Spleen (tissue), 11 donors: ENCODE results near the gene OTUD3. TPM values are rescaled to one million over a fixed set of nuclear protein-coding genes. Genes with fewer than 3 reads are reported as not detected.

Source experiments
- DNase-seq: peaks from one replicate; pipeline ENCODE4 v3.0.0-alpha.2; 2020
- H3K27ac ChIP-seq, 8 donors: fragments of 200-600 bp; sonication (generic) in 7 of 8; 1 replicate in 4 of 8; 2 replicates in 4 of 8; pipeline versions ENCODE4 v1.5.0 to v1.8.0; 2016 to 2021; ENCODE audit warnings: inconsistent platforms in 4 of 8, mild to moderate bottlenecking in 4 of 8, moderate library complexity in 1 of 8
- H3K27me3 ChIP-seq, 7 donors: fragments of 200-600 bp; sonication (generic) in 6 of 7; replicated peaks in 1 of 7; 1 replicate in 4 of 7; 2 replicates in 3 of 7; pipeline versions ENCODE4 v1.5.0 to v1.8.0; 2016 to 2021; ENCODE audit warnings: inconsistent platforms in 3 of 7, mild to moderate bottlenecking in 1 of 7
- H3K36me3 ChIP-seq, 6 donors: fragments of 200-600 bp; sonication (generic) in 5 of 6; 1 replicate in 4 of 6; 2 replicates in 2 of 6; pipeline versions ENCODE4 v1.5.0 to v1.8.0; 2016 to 2021; ENCODE audit warnings: inconsistent platforms in 2 of 6
- H3K4me1 ChIP-seq, 6 donors: fragments of 200-600 bp; sonication (generic) in 5 of 6; 1 replicate in 3 of 6; 2 replicates in 3 of 6; pipeline versions ENCODE4 v1.5.0 to v1.8.0; 2016 to 2021; ENCODE audit warnings: inconsistent platforms in 3 of 6
- H3K4me3 ChIP-seq, 8 donors: fragments of 200-600 bp; sonication (generic) in 7 of 8; 1 replicate in 4 of 8; 2 replicates in 4 of 8; pipeline versions ENCODE4 v1.5.0 to v1.8.0; 2016 to 2021; ENCODE audit warnings: inconsistent platforms in 4 of 8, mild to moderate bottlenecking in 4 of 8, moderate library complexity in 2 of 8
- H3K9me3 ChIP-seq, 8 donors: fragments of 200-600 bp; sonication (generic) in 7 of 8; 1 replicate in 4 of 8; 2 replicates in 4 of 8; pipeline versions ENCODE4 v1.5.0 to v1.8.0; 2016 to 2021; ENCODE audit warnings: inconsistent platforms in 4 of 8
- CTCF ChIP-seq, 11 experiments: fragments of 200-600 bp in 7 of 11; fragments of 450-650 bp in 4 of 11; sonication (generic) in 4 of 11; IDR thresholded peaks in 8 of 11; conservative IDR thresholded peaks in 3 of 11; 1 replicate in 7 of 11; 2 replicates in 4 of 11; pipeline versions ENCODE4 v1.4.0 to v1.8.0; 2016 to 2021; ENCODE audit warnings: antibody characterized with exemption in 11 of 11, inconsistent platforms in 4 of 11, mild to moderate bottlenecking in 1 of 11
- POLR2A ChIP-seq, 3 donors: fragments of 450-650 bp; IDR thresholded peaks; one replicate each; pipeline ENCODE4 v1.5.1; 2017; ENCODE audit warnings: antibody characterized with exemption in 3 of 3, mild to moderate bottlenecking in 1 of 3
- POLR2AphosphoS5 ChIP-seq, 3 donors: sonication (generic); formaldehyde crosslinking; IDR thresholded peaks; one replicate each; pipeline ENCODE4 v1.5.1; 2017; ENCODE audit warnings: antibody characterized with exemption in 3 of 3
- WGBS, 5 donors: extraction: QIAGEN DNeasy Blood & Tissue Kit in 3 of 5; methylation state at CpG; one replicate each; pipeline versions ENCODE4 v1.1.5 to v1.1.7; 2013 to 2018; 5-methylcytosine and 5-hydroxymethylcytosine counted together
- intact Hi-C: fragments of 100-400 bp; cut with DNase I; formaldehyde crosslinking; loops from one replicate; pipeline ENCODE4 v1.15.0; 2023; ENCODE audit warnings: low total_unique reads
- polyA plus RNA-seq, 3 donors: library from polyadenylated mRNA; stranded (reverse); fragments of 200-250 nt; gene quantifications; one replicate each; pipeline ENCODE4 v1.2.1, GENCODE V29; 2013
- total RNA-seq, 7 donors: library from RNA; depleted of rRNA in 3 of 7; stranded (reverse); fragments of >200 nt in 3 of 7; fragmentation: NEBNext Ultra II Directional in 4 of 7; extraction: Animal tissue kit (Norgen Biotek cat#: 25700) in 4 of 7; gene quantifications; one replicate each; pipeline versions ENCODE4 v1.1.0 to v1.2.1, GENCODE V29; 2016 to 2021
- donor health status: healthy with polysubstance abuse.
- donor health status: DM: no; HTN: no; CAD: no; lungs with moderate emphysema.
- donor health status: DM: no; HTN: no; CAD: no.
- donor health status: Bipolar disorder and iron deficiency.
- donor health status: healthy.
- donor health status: DM: no; HTN: no; CAD: no.
- donor health status: DM: yes; HTN: yes; CAD: no.

The OTUD3 gene
- total and polyA plus RNA-seq, 10 donors: 1.5 to 14.0 (median 6.7) TPM

GRCh38 chr1:19850214-19850613 is 32.0 kb upstream of the OTUD3 start:
- H3K4me1 ChIP-seq: peaks cover 0 to 4% (median 1%) of the 10 kb centered on the region in 6 donors
- WGBS, 5 donors: 49 to 57% (median 52%) methylated on average over 7 of the region's 7 CpGs
- H3K9me3 ChIP-seq: no peaks in the 10 kb centered on the region
- intact Hi-C loops: no loop called here
- no peaks in the 10 kb centered on the region for H3K36me3 ChIP-seq
- DNase-seq: no peak
- TF ChIP-seq CTCF (IDR thresholded peaks at IDR 0.05 in 8 of 11, conservative IDR thresholded peaks at IDR 0.05 in 3 of 11): no peak
- no peak overlapping the region for H3K27ac ChIP-seq
- peaks cover 0 to 10% (median 0%) of the 10 kb centered on the region in 7 donors for H3K27me3 ChIP-seq
- no peak overlapping the region for H3K4me3 ChIP-seq

- Histone ChIP-seq H3K36me3 (no peaks in the 10 kb centered on the region), H3K9me3 (no peaks in the 10 kb centered on the region), H3K27ac (no peak overlapping the region), H3K27me3 (no peaks in the 10 kb centered on the region), H3K4me1 (no peaks in the 10 kb centered on the region), H3K4me3 (no peak overlapping the region)
- DNase-seq: no peak
- TF ChIP-seq POLR2AphosphoS5 (IDR thresholded peaks at IDR 0.05) (no peak), CTCF (IDR thresholded peaks at IDR 0.05 in 8 of 11, conservative IDR thresholded peaks at IDR 0.05 in 3 of 11) (no peak), POLR2A (IDR thresholded peaks at IDR 0.05) (no peak)
- 80 to 95% (median 87%) methylated on average over 1 of the region's 1 CpG for WGBS, 5 donors
- intact Hi-C loops: no loop called here
Observed at GRCh38 chr1:19852036-19852435, 30.2 kb upstream of the OTUD3 start.

- no peak for DNase-seq
- Histone ChIP-seq H3K36me3 (no peaks in the 10 kb centered on the region), H3K9me3 (no peaks in the 10 kb centered on the region), H3K27ac (no peak overlapping the region), H3K4me3 (no peak overlapping the region), H3K27me3 (peaks cover 0 to 11% (median 0%) of the 10 kb centered on the region in 7 donors), H3K4me1 (no peaks in the 10 kb centered on the region)
- intact Hi-C loops: no loop called here
- TF ChIP-seq POLR2AphosphoS5 (IDR thresholded peaks at IDR 0.05) (no peak), CTCF (IDR thresholded peaks at IDR 0.05 in 8 of 11, conservative IDR thresholded peaks at IDR 0.05 in 3 of 11) (no peak), POLR2A (IDR thresholded peaks at IDR 0.05) (no peak)
Observed at GRCh38 chr1:19854866-19855265, 27.3 kb upstream of the OTUD3 start.

GRCh38 chr1:19858893-19859292 is 23.3 kb upstream of the OTUD3 start:
- no peak for DNase-seq
- TF ChIP-seq POLR2A (IDR thresholded peaks at IDR 0.05): no peak
- no peak for TF ChIP-seq POLR2AphosphoS5 (IDR thresholded peaks at IDR 0.05)
- no peak for TF ChIP-seq CTCF (IDR thresholded peaks at IDR 0.05 in 8 of 11, conservative IDR thresholded peaks at IDR 0.05 in 3 of 11)
- WGBS, 5 donors: 3 to 8% (median 6%) methylated on average over 5 of the region's 5 CpGs

More at GRCh38 chr1:19858893-19859292, 23.3 kb upstream of the OTUD3 start:
- Histone ChIP-seq H3K9me3 (peaks cover 0 to 15% (median 8%) of the 10 kb centered on the region in 8 donors), H3K4me3 (no peak overlapping the region), H3K27me3 (peaks cover 0 to 28% (median 0%) of the 10 kb centered on the region in 7 donors), H3K36me3 (no peaks in the 10 kb centered on the region), H3K27ac (no peak overlapping the region), H3K4me1 (no peaks in the 10 kb centered on the region)
- intact Hi-C loops: no loop called here
